MM.1S (cell line): ENCODE measurements around the gene XRCC6.

Experiments
- DNase-seq: peaks from one replicate; pipeline ENCODE4 v3.0.0-alpha.2; 2015
- H2AFZ ChIP-seq: fragments of 300-600 bp; sonication (generic); 2 replicates; pipeline ENCODE4 v1.6.0; 2016; ENCODE audit warnings: antibody characterized with exemption, low read length
- H3F3A ChIP-seq: fragments of 300-600 bp; sonication (generic); 2 replicates; pipeline ENCODE4 v1.6.1; 2016; ENCODE audit warnings: mild to moderate bottlenecking, antibody characterized with exemption, low read length, moderate library complexity, mixed read lengths; ENCODE audit not compliant: insufficient read depth
- H3K27ac ChIP-seq: fragments of 300-600 bp; sonication (generic); 2 replicates; pipeline ENCODE4 v1.5.1; 2016; ENCODE audit warnings: mild to moderate bottlenecking, low read length
- H3K27me3 ChIP-seq: fragments of 300-600 bp; sonication (generic); replicated peaks from 2 replicates; pipeline ENCODE4 v1.6.0; 2016; ENCODE audit warnings: low read length; ENCODE audit not compliant: insufficient read depth
- H3K36me3 ChIP-seq: fragments of 300-600 bp; sonication (generic); replicated peaks from 2 replicates; pipeline ENCODE4 v1.6.1; 2016; ENCODE audit warnings: mild to moderate bottlenecking, low read length, mixed read lengths; ENCODE audit not compliant: insufficient read depth
- H3K4me1 ChIP-seq: fragments of 300-600 bp; sonication (generic); 2 replicates; pipeline ENCODE4 v1.6.1; 2016; ENCODE audit warnings: low read length, mixed read lengths
- H3K4me2 ChIP-seq: fragments of 300-600 bp; sonication (generic); 2 replicates; pipeline ENCODE4 v1.6.0; 2016; ENCODE audit warnings: low read depth, low read length
- H3K4me3 ChIP-seq: fragments of 300-600 bp; sonication (generic); 2 replicates; pipeline ENCODE4 v1.5.1; 2016; ENCODE audit warnings: low read length, mixed read lengths
- H3K79me2 ChIP-seq: fragments of 300-600 bp; sonication (generic); 2 replicates; pipeline ENCODE4 v1.6.1; 2016; ENCODE audit warnings: mixed run types, low read length, mixed read lengths
- H3K9ac ChIP-seq: fragments of 300-600 bp; sonication (generic); 2 replicates; pipeline ENCODE4 v1.6.1; 2016; ENCODE audit warnings: low read length, mixed read lengths
- H3K9me2 ChIP-seq: fragments of 300-600 bp; sonication (generic); replicated peaks from 2 replicates; pipeline ENCODE4 v1.6.1; 2016; ENCODE audit warnings: mild to moderate bottlenecking, low read length, mixed read lengths; ENCODE audit not compliant: insufficient read depth
- H3K9me3 ChIP-seq: fragments of 300-600 bp; sonication (generic); replicated peaks from 2 replicates; pipeline ENCODE4 v1.6.1; 2016; ENCODE audit warnings: mild to moderate bottlenecking, low read length, mixed read lengths; ENCODE audit not compliant: insufficient read depth
- H4K20me1 ChIP-seq: fragments of 300-600 bp; sonication (generic); 2 replicates; pipeline ENCODE4 v1.6.1; 2016; ENCODE audit warnings: mild to moderate bottlenecking, low read length, moderate library complexity, mixed read lengths; ENCODE audit not compliant: insufficient read depth
- CTCF ChIP-seq: fragments of 300-600 bp; sonication (generic); IDR thresholded peaks from 2 replicates; pipeline ENCODE4 v1.5.1; 2016; ENCODE audit warnings: antibody characterized with exemption, low read length, mixed read lengths
- EZH2 ChIP-seq: fragments of 300-600 bp; sonication (generic); optimal IDR thresholded peaks from 2 replicates; pipeline ENCODE3; 2017; ENCODE audit warnings: low read depth, mild to moderate bottlenecking, antibody characterized with exemption, low read length, mixed read lengths
- EZH2phosphoT487 ChIP-seq: fragments of 300-600 bp; sonication (generic); IDR thresholded peaks from 2 replicates; pipeline ENCODE4 v1.6.1; 2018; ENCODE audit warnings: antibody characterized with exemption, low read length

The XRCC6 gene

GRCh38 chr22:41659941-41660340 lies 38.8 kb downstream of the XRCC6 start:
- Histone ChIP-seq H3K79me2 (peaks cover 33% of the 10 kb centered on the region), H3K4me2 (no peak overlapping the region), H3K9ac (no peak overlapping the region), H3K4me3 (no peak overlapping the region), H3K36me3 (peaks cover 22% of the 10 kb centered on the region), H4K20me1 (no peaks in the 10 kb centered on the region), H3K9me3 (no peaks in the 10 kb centered on the region), H2AFZ (no peak overlapping the region), H3K27ac (no peak overlapping the region), H3F3A (peaks cover 22% of the 10 kb centered on the region), H3K27me3 (no peaks in the 10 kb centered on the region), H3K9me2 (no peaks in the 10 kb centered on the region), H3K4me1 (peaks cover 2% of the 10 kb centered on the region; the same call in 1 of the 2 replicates)
- DNase-seq, result no peak
- TF ChIP-seq CTCF (no peak), EZH2 (no peak), EZH2phosphoT487 (no peak)

GRCh38 chr22:41660416-41660815 lies 39.3 kb downstream of the XRCC6 start:
- no peaks in the 10 kb centered on the region for H3K4me1 ChIP-seq
- no peaks in the 10 kb centered on the region for H3K27me3 ChIP-seq
- no peak for DNase-seq
- peaks cover 25% of the 10 kb centered on the region for H3F3A ChIP-seq
- no peak overlapping the region for H3K27ac ChIP-seq
- TF ChIP-seq EZH2phosphoT487 (no peak), CTCF (no peak), EZH2 (no peak)
- no peaks in the 10 kb centered on the region for H4K20me1 ChIP-seq
- H3K4me3 ChIP-seq, result no peak overlapping the region
- no peak overlapping the region for H3K4me2 ChIP-seq
- no peak overlapping the region for H3K9ac ChIP-seq
- peaks cover 19% of the 10 kb centered on the region for H3K36me3 ChIP-seq
- H3K9me3 ChIP-seq, result no peaks in the 10 kb centered on the region
- no peaks in the 10 kb centered on the region for H3K9me2 ChIP-seq
- H3K79me2 ChIP-seq, result peaks cover 28% of the 10 kb centered on the region
- no peak overlapping the region for H2AFZ ChIP-seq

- H3K27ac ChIP-seq, result no peak overlapping the region
Measured at GRCh38 chr22:41661088-41661487, 40.0 kb downstream of the XRCC6 start.

More at GRCh38 chr22:41661088-41661487, 40.0 kb downstream of the XRCC6 start:
- TF ChIP-seq CTCF, result no peak
- TF ChIP-seq EZH2phosphoT487, result no peak
- no peak for TF ChIP-seq EZH2
- peaks cover 25% of the 10 kb centered on the region for H3F3A ChIP-seq
- H3K9me2 ChIP-seq, result no peaks in the 10 kb centered on the region
- no peaks in the 10 kb centered on the region for H3K4me1 ChIP-seq
- H3K4me3 ChIP-seq, result no peak overlapping the region
- H3K79me2 ChIP-seq, result peaks cover 22% of the 10 kb centered on the region
- no peak for DNase-seq
- H4K20me1 ChIP-seq, result no peaks in the 10 kb centered on the region
- no peak overlapping the region for H3K4me2 ChIP-seq
- H3K9ac ChIP-seq, result no peak overlapping the region
- H3K9me3 ChIP-seq, result no peaks in the 10 kb centered on the region
- no peaks in the 10 kb centered on the region for H3K27me3 ChIP-seq
- no peak overlapping the region for H2AFZ ChIP-seq
- peaks cover 14% of the 10 kb centered on the region for H3K36me3 ChIP-seq
